ENCODE data around the gene DUSP2.

The DUSP2 gene, protein sequence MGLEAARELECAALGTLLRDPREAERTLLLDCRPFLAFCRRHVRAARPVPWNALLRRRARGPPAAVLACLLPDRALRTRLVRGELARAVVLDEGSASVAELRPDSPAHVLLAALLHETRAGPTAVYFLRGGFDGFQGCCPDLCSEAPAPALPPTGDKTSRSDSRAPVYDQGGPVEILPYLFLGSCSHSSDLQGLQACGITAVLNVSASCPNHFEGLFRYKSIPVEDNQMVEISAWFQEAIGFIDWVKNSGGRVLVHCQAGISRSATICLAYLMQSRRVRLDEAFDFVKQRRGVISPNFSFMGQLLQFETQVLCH

DNA sequence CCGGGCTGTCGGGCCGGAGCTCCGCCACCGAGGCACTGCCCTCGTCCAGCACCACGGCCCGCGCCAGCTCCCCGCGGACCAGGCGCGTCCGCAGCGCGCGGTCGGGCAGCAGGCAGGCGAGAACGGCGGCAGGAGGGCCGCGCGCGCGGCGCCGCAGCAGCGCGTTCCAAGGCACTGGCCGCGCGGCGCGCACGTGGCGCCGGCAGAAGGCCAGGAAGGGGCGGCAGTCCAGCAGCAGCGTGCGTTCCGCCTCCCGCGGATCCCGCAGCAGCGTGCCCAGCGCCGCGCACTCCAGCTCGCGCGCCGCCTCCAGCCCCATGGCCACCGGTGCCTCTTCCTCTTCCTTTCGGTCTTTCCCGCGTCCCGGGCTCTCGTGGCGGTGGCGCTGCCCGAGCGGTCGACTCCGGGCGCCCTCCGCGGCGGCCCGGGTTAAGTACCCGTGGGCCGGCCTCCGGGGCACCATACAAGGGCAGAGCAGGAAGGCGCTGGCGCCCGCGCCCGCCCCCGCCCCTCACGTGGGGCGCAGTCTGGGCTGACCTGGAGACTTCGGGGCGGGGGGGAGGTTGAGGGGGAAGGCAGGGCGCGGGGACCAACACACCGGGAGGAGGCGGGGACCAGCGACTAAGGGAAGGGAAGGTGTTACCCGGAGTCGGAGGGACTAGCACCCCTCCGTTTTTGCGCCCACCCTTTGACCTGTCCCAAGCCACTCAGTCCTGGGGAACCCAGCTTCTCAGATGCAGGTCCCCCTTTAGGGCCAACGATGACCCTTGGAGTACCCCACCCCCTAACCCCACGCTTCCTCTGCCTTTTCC, at the start of gene DUSP2:
Gene DUSP2, minus strand, starts transcription at position 405 of the 812 bp plus-strand sequence. Its CDS starts 86 bp downstream, at position 319.
- DNase-seq = peak; percentile 70

DNA sequence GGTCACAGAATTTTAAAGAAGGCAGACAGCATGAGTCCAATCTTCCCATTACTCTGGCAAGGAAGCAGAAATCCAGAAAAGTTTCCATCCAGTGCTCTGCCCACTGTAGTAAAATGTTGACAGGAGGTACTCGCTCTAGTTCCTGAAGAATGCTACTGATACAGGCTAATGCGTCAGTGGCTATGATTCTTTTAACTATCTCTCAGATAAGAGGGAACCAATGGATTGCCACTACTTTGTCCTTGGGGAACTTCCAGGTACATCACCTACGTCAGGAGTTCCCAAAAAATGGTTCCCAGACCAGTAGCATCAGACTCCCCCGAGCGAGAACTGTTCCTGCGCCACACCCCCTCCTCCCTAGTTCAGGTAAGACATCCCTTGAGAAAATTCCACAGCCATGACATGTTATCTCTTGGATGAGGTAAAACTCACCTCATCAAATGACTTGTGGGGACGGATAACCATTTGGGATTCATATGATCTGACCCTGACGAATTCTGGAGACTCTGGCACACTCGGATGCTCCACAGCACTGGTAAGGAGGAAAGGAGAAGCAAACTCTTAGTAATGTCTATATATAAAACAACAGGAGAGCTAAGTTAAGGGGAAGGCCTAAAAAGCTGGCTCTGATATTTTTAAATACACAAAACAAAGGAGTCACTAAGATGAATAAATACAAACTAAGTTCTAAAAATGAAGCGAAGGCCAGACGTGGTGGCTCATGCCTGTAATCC, 46.9 kb upstream of the DUSP2 start:
- DNase-seq = no peak

DNA sequence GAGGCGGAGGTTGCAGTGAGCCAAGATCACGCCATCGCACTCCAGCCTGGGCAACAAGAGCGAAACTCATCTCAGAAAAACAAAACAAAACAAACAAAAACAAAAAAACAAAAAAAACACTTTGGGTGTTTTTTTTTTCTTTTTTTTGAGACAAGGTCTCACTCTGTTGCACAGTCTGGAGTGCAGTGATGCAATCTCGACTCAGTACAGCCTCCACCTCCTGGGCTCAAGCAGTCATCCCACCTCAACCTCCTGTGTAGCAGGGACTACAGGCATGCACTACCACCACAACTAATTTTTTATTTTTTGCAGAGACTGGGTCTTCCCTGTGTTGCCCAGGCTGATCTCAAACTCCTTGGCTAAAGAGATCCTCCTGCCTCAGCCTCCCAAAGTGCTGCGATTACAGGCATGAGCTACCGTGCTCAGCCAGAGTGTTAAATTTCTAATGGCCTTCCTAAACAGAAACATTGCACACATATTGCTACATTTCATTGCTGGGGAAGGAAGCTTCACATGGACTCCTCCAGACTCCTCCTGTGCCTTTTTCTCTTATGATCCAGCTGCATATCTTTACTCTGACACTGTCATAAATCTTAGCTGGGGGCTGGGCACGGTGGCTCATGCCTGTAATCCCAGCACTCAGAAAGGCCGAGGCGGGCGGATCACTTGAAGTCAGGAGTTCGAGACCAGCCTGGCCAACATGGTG, 43.7 kb upstream of the DUSP2 start:
- no peak for DNase-seq

DNA sequence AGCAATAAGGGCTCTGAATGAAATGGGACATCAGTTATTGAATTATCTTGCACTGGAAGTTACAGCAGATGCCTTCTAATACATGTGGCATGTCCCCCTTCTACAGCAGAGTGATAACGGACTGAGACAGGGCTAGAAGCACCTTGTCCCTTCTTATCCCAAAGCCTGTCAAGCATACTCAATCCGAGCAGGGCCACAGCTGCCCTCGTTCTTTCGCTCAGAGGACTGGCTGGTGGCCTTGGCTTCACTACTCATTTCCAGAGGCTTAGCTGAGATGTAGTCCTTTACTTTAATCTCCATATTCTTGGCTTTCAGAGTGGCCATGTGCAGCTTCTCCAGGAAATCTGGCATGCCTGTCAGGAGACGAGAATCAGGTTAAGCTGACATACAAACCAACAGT, 41.3 kb upstream of the DUSP2 start:
- no peak for DNase-seq

DNA sequence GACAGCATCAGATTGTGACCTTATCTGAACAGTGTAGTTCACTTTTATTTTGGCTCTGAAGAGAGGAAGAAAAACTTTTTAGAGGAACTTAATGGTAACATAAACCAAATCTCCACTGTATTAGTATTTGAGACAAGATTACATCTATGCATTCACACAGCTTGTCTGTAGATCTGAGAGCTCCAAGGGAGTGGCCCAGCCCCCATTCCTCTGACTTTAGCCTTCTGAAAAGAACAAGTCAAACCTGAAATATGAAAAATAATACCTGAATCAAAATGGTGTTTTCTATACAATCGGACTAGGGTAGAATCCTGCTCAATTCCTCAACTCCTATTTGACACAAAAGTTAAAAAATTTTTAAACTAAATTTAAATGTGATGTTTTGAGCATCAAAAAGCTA, 40.3 kb upstream of the DUSP2 start:
- no peak for DNase-seq

DNA sequence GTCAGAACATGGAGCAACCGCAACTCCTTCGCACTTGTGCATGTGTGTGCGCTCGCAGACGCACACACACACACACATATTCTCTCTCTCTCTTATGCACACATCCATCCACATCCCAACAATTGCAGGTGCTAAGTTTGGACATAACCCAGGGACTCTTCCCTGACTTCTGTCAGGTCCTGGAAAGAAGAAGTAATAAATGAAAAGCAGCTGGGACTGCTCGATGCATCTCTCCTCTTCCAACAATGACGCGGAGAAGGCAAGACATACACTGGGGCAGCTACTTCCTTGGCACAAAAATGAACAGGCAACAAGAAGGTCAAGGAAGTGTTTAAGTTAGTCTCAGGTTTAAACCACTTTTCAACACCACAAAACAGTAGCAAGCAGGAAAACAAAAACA, 39.7 kb upstream of the DUSP2 start:
- no peak for DNase-seq

DNA sequence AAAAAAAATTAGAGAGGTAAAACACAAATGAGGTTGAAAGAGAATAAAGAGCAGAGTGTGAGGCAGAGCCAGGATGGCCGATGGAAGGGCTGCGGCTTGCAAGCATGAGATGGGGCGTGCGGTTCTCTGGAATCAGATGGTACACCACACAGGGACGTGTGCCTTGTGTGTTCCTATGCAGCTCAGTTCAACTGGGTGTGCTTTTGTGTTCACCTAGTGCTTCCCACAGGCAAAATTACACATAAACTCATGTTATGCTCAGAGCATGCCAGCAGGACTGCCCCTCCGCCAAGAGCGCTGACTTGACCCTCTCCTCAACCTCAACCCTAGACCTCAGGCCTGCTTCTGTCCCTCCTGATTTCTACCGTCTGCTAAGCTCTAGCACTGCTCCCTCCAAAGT, 38.9 kb upstream of the DUSP2 start:
- DNase-seq = no peak

DNA sequence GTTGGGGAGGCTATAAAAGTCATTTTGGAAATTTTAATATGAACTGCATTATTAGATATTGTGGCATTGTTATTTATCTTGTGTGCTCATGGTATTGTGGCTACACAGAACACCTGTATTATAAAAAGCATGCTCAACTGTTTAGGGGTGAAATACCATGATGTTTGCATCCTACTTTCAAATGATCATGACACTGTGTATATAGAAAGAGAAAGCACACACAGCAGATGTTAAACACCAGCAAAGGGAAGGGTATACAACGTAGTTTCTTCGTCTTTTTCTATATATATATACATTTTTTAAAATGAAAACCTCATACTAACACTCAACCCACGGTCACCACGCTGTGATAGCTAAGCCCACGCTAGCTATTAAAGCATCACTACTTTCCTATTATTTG, 36.3 kb upstream of the DUSP2 start:
- DNase-seq = no peak

DNA sequence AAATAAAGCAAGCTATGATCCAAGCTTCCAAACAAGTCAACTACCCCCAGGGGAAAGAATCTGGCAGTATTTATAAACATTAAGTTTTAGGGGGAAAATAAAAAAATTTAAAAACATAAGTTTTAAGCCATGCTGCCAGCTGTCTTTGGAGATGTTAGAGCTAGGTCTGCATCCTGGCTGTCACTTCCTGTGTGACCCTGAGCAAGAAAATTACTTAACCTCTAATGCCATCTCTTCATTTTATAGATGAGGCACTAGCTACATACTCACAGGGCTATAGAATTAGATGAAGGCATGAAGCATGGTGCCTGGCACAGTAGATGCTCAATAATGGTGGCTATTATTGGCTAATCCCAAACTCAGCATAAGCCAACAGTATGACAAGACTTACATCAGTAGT, 35.3 kb upstream of the DUSP2 start:
- DNase-seq = no peak

DNA sequence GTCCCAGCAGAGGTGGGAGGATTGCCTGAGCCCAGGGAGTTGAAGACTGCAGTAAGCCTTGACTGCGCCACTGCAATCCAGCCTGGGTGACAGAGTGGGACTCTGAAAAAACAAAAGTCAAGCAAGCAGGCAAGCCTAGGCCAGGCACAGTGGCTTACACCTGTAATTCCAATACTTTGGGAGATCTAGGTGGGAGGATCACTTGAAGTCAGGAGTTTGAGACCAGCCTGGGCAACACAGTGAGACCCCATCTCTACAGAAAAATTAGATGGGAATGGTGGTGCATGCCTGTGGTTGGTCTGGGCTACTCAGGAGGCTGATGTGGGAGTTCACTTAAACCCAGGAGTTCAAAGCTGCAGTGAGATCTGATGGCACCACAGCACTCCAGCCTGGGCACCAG, 34.8 kb upstream of the DUSP2 start:
- DNase-seq = no peak

DNA sequence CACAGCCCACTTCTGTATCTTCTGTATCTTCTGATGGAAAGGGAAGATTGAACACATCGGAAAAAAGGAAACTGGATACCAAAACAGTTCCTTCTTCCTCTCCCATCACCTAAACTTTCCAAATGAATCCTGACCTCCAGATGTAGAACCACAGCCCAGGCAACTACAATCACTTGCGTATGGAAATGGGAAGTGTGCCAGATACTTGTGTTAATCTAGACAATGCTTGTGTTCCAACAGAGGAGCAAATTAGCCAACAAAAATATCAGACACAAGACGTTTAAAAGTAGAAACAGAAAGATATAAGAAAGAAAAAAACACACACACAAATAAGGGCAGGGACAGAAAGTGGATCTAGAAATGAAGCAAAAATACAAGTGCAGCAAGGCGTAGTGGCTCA, 31.4 kb upstream of the DUSP2 start:
- no peak for DNase-seq

DNA sequence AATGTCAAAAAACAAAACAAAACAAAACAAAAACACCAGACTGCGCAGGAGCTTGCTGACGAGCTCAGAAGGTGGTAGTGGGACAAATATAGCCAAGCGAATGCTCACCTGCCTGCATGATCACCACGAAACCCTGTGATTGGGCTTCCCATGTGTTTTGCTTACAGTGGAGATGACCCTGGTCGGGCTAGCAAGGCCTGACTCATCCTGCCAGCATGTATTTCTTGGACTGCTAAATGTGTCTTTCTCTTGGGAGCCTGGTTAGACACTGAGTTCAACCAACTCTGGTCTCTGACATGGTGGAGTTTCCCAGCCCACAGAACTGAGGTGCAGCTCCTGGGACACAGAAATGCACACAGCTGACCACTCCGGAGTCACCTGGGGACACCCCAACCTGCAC, 30.7 kb upstream of the DUSP2 start:
- peak; percentile 62 for DNase-seq

DNA sequence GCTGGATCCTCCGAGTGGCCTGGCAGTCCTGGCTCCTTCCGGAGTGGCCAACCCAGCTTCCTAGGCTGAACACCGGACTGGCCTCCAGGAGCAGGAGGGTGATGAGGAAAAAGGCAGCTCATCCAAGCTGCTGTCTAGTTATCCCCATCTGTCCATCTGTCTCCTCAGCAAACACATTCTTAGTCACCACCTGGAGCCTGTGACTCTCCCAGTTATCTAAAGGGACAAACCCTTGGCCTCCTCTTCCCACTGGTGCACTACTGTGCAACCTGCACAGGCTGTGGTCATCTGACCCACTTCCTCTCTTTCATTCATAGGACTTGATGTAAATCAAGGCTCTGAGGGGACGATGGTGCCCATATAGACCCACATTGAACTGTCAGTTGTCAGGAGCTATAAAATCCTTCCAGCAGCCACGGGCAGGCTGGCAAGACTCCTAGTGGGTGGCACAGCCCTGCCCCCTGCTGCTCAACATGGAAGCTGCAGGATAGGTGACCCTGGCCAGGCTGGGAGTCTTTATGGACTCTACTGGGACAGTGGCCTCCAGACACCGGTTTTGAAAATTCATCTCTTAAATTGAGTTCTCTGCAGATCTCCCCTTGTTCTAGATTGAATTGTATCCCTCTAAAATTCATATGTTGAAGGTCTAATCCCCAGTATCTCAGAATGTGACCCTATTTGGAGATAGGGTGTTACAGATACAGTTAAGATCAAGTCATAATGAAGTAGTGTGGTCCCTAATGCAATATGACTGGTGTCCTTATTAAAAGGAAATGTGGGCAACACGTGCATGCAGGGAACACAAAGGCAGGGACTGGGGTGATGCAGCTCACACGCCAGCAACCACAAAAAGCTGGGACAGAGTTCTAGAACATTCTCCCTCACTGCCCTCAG, 29.3 kb upstream of the DUSP2 start:
- DNase-seq = peak; percentile 68

DNA sequence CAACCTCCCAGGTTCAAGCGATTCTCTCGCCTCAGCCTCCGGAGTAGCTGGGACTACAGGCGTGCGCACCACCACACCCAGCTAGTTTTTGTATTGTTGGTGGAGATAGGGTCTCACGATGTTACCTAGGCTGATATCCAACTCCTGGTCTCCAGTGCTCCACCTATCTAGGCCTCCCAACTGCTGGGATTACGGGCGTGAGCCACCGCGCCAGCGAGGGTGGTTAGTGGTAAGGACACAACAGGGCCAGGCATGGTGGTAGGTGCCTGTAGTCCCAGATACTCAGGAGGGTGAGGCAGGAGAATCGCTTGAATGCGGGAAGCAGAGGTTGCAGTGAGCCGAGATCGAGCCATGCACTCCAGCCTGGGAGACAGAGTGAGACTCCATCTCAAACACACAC, 26.6 kb upstream of the DUSP2 start:
- no peak for DNase-seq

DNA sequence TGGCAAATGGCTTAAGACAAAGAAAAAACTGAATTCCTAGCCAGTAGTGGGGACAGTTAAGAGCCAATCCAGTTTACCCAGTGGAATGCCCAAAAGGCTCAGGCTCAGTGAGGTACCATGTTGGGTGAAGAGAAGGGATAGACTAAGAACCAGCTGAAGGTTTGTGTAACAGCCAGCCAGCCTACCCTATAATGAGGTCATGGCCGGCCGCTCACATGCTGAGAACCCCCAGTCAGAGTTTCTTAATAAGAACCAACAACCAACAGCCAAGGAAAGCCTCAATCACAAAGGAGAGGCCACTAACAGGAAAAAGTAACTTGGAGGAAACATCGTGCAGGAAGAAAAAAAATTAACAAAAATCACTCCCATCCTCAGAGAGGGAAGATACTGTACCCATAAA, 25.4 kb upstream of the DUSP2 start:
- no peak for DNase-seq

DNA sequence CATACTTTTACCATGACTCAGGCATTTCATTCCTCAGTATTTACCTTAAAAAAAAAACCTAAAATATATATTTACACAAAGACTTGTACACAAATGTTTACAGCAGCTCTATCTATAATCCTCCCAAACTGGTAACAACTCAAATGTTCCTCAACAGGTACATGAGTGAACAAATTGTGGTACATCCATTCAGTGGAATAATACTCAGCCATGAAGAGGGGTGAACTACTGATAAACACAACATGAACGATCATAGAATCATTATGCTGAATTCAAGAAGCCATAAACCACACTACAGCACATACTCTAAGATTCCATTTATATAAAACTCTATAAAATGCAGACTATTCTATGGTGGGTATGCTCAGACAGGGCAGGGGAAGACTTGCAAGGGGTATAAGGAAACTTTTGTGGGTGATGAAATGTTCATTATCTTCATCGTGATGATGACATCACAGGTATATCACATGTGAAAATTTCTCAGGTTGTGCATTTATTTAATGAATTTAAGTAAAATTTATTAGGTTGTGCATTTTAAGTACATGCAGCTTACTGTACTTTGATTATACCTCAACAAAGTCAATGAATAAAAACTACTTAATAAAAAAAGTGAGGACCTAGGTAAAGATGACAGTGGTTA, 24.7 kb upstream of the DUSP2 start:
- DNase-seq = no peak

DNA sequence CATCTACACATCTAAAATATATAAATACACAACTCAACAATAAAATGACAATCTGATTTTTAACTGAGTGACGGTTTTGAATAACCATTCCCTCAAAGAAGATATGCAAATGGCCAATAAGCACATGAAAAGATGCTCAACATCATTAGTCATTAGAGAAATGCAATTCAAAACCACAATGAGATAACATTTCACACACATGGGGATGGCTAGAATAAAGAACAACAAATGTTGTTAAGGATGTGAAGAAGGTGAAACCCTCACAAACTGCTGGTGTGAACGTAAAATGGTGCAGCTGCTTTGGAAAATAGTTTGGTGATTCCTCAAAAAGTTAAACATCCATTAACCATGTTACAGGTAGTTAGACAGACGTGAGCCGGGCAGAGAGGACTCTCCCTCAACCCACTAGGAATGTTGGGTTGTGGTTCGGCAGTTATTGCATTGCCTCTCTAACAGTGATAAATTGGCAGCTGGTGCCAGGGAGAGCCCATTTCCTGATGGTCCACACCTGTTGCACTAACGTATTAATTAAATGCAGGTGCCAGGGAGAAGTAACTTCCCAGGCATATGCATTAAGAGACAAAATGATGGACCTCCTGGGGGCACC, 22.3 kb upstream of the DUSP2 start:
- DNase-seq = no peak

DNA sequence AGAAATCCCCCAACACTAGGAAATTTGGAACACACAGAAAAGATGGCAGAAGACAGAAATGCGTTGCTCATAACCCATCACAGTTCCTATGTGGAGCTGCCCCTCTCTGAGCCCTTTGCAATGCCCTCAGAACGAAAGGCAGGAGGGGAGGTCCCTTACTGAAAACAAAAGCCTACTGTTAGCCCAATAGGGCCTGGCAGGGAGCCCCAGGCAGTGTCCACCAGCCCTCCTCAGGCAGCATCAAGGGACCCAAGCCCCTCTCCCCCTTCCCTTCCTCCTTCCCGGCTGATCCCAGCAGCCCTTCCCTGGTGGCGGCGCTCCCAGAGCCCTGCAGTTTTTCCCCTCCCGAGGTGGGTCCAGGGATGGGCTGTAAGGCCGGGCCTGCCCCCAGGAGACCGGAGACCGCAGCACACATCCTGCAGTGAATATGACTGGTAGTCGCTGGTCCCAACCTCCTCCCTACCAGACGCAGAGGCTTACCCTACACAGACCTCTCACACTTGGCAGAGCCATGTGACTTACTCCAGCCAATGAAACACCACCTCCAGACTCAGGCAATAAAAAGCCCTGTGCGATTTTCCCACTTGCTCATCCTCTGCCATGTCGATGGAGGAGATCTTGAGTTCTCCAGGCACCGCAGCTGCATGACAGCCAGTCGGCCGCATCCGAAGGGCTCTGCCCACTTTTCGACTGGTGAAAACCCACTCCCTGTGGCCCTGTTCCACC, 19.4 kb upstream of the DUSP2 start:
- DNase-seq = no peak

DNA sequence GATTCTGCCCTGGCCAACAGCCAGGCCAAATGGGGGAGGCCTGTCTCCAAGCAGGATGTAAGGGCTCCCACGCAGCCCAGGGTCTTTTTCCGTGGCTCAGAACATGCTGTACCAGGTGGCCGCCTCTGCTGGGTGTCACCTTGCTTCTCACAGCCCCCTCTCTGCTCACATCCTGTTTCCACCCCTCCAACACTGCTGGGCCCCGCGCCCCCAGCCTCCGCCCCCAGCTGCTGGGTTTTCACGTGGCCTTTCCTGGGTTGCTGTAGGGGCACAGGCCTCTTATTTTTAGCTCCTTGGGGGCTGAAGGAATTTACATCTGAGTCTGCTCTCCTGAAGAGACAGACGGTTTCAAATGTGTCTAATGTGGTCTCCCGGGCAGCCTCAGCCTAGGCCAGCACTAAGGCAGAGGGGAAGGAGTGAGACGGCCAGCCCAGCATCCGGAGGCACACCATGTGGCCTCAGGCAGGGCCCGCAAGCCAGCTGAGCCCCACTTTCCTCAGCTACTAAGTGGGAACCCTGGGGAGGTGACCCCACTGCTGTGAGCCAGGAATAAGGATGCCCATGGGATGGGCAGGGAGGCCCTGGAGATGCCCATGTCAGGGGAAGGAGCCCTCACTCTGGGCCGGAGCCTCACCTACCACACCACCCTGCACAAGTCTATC, 18.7 kb upstream of the DUSP2 start:
- no peak for DNase-seq

DNA sequence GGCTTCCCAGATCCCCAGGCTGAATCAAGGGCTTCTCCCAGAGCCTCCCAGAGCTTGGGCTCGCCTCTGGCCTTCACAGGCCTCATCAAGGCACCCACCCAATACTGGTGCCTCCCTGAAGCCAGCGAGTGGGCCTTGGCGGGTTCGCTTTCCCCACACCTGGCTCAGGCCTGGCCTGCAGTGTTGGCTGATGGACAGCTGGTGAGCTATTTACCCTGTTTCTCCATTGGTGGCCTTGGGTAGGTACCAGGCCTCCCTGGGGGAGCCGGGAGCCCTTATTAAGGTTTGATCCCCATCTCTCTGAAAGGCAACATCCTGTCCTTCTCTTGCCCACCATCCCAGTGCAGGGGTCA, 18.2 kb upstream of the DUSP2 start:
- DNase-seq = no peak

All from EL (cell line).